ENCODE data around the gene GUCA1A. TPM values are rescaled to one million over a fixed set of nuclear protein-coding genes. Genes with fewer than 3 reads are reported as not detected.

GUCA1A gene
- total RNA-seq, 2 experiments from 2014 or later: 0.20 TPM; not detected in 1

DNA sequence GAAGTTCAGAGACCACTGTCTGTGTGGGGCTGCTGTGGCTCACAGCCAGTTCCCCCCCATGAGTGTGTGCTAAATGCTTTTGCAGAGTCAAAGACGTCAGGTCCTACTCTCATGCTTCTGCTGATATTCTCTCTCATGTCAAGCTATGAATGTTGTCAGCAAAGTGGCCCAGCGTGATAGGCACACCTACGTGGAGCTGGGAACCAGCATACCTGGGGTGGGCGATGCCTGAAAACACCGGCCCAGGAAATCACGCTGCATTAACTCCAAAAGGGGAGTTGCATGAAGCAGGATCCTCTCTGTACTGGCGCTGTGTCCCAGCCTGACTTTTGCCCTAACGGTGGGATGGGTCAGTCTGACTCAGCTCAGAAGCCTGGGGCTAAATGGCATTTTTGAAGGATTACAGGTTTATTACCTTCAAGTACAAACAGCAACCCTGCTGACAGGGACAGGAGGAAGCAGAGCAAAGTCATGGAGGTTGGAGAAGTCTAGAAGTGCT is 53.5 kb downstream of the GUCA1A start:
- Mint-ChIP-seq H3K4me3 (no peak overlapping the region), H3K36me3 (ENCODE audit: low read depth) (no peaks in the 10 kb centered on the region), H3K27ac (no peak overlapping the region), H3K27me3 (no peaks in the 10 kb centered on the region), H3K4me1 (ENCODE audit: low read depth) (peaks cover 10% of the 10 kb centered on the region), H3K9me3 (no peaks in the 10 kb centered on the region)
- ChIA-PET CTCF (interaction anchor here (0.8 to 3.5 kb wide), 5 partner anchors 13 to 321 kb away, joined by 3 to 21 read pairs (median 5); no protein-coding TSS in a partner anchor), POLR2A (interaction anchor here (0.7 to 1.8 kb wide), 2 partner anchors 10 to 322 kb away, joined by 3 to 7 read pairs; no protein-coding TSS in a partner anchor)
- TF ChIP-seq, protein P1, sequence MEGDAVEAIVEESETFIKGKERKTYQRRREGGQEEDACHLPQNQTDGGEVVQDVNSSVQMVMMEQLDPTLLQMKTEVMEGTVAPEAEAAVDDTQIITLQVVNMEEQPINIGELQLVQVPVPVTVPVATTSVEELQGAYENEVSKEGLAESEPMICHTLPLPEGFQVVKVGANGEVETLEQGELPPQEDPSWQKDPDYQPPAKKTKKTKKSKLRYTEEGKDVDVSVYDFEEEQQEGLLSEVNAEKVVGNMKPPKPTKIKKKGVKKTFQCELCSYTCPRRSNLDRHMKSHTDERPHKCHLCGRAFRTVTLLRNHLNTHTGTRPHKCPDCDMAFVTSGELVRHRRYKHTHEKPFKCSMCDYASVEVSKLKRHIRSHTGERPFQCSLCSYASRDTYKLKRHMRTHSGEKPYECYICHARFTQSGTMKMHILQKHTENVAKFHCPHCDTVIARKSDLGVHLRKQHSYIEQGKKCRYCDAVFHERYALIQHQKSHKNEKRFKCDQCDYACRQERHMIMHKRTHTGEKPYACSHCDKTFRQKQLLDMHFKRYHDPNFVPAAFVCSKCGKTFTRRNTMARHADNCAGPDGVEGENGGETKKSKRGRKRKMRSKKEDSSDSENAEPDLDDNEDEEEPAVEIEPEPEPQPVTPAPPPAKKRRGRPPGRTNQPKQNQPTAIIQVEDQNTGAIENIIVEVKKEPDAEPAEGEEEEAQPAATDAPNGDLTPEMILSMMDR (IDR thresholded peaks at IDR 0.05): no peak
- DNase-seq (no peak), ATAC-seq (no peak)
- intact Hi-C loops (cut with micrococcal nuclease): no loop called here

DNA sequence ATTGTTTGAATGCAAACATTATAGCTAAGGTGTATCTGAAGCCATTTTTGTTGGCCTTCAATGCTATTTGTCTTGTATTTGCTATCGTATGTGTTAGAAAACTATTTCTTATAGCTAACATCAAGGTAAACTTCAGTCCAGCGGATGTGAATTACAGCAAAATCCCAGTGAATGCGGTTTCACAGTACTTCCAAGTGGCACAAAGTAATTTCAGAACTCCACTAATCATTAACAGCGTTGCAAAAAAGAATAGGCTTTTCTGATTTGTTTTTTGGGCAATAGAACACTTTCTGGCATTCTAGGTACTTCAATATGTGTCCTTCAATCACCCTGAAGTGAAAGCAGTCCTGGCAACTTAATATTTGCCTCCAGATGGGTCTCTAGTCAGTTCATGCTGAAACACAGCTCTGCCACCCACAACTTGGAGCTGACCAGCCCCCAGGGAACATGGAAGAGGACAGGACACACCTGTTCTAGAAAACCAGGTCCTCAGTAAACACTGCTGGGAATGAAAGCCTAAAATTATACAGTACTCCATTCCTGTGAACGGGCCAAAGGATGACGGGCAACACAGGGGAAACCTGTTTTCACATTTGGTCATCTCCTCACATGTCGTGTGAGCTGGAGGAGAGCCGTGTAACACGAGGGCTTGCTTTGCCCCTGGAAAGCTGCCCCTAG is 54.1 kb downstream of the GUCA1A start:
- Mint-ChIP-seq H3K27me3 (no peaks in the 10 kb centered on the region), H3K4me1 (ENCODE audit: low read depth) (peaks cover 10% of the 10 kb centered on the region), H3K27ac (no peak overlapping the region), H3K9me3 (no peaks in the 10 kb centered on the region), H3K36me3 (ENCODE audit: low read depth) (no peaks in the 10 kb centered on the region), H3K4me3 (no peak overlapping the region)
- DNase-seq (no peak), ATAC-seq (no peak)
- intact Hi-C loops (cut with micrococcal nuclease): no loop called here
- POLR2A ChIA-PET: interaction anchor here (0.7 to 1.8 kb wide), 3 partner anchors 9 to 322 kb away, joined by 3 to 7 read pairs (median 3); no protein-coding TSS in a partner anchor
- TF ChIP-seq, protein P1 (IDR thresholded peaks at IDR 0.05): no peak
- CTCF ChIA-PET: interaction anchor here (1.6 to 3.5 kb wide), 3 partner anchors 13 to 320 kb away, joined by 5 to 21 read pairs (median 9); no protein-coding TSS in a partner anchor

DNA sequence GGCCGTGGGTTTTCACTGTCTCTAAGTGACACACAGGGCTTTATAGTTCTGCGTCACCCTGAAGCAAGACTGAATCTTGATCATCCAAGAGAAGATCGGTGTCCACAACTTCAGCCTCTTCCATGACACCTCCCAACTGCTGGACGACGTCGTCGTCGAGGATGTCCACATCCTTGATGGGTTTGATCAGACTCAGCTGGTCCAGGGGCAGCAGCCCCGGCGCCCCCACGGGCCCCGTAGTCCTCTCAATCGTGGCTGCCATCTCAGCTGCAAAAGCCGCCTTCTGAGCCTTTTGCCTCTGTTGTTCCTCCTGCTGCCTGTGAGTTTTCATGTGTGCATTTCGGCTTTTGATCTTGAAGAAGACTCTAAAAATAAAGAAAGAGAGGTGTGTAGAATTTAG is 55.1 kb downstream of the GUCA1A start:
- CTCF ChIA-PET: interaction anchor here (3.5 kb wide), 1 partner anchor 319 kb away, joined by 21 read pairs; no protein-coding TSS in a partner anchor
- TF ChIP-seq, protein P1 (IDR thresholded peaks at IDR 0.05): no peak
- Mint-ChIP-seq H3K4me1 (ENCODE audit: low read depth) (peaks cover 10% of the 10 kb centered on the region), H3K27ac (no peak overlapping the region), H3K4me3 (no peak overlapping the region), H3K27me3 (no peaks in the 10 kb centered on the region), H3K36me3 (ENCODE audit: low read depth) (no peaks in the 10 kb centered on the region), H3K9me3 (no peaks in the 10 kb centered on the region)
- POLR2A ChIA-PET: no interaction called here
- intact Hi-C loops (cut with micrococcal nuclease): no loop called here
- no peak for DNase-seq
- no peak for ATAC-seq

Other genes starting within 250 kb of the GUCA1A start
- gene CCND3, start 231.6 kb upstream of the GUCA1A start, total RNA-seq: 100 to 1,000 TPM; 457 to 459 TPM
- 10 to 100 TPM; 40.0 to 42.3 TPM for gene TAF8, start 122.8 kb upstream of the GUCA1A start, total RNA-seq
- under 1 TPM; 0.13 to 0.18 TPM for gene C6orf132, start 30.7 kb upstream of the GUCA1A start, total RNA-seq
- gene GUCA1B, start 21.6 kb downstream of the GUCA1A start, total RNA-seq: 1 to 10 TPM; 1.9 to 2.6 TPM
- 10 to 100 TPM; 36.7 to 38.9 TPM for gene MRPS10, start 44.5 kb downstream of the GUCA1A start, total RNA-seq

All from activated CD8-positive, alpha-beta T cell treated with anti-CD3 and anti-CD28 coated beads for 36 hours (primary cell).